Neural progenitor cell (in vitro differentiated cells): ENCODE data around the gene GDNF. TPM values are rescaled to one million over a fixed set of nuclear protein-coding genes. Genes with fewer than 3 reads are reported as not detected.

Experiments
- DNase-seq: peaks from one replicate; pipeline ENCODE4 v3.0.0-alpha.2; 2016; ENCODE audit warnings: low spot score
- H2AFZ ChIP-seq: fragments of 200-600 bp; sonication (generic); replicated peaks from 2 replicates; pipeline ENCODE4 v1.6.1; 2016; ENCODE audit warnings: antibody characterized with exemption
- H3F3A ChIP-seq: fragments of 200-600 bp; sonication (generic); 2 replicates; pipeline ENCODE4 v1.6.1; 2016; ENCODE audit warnings: antibody characterized with exemption, low read depth
- H3K27ac ChIP-seq: fragments of 200-600 bp; sonication (generic); 2 replicates; pipeline ENCODE4 v1.5.1; 2016; ENCODE audit warnings: mild to moderate bottlenecking
- H3K27me3 ChIP-seq: fragments of 200-600 bp; sonication (generic); 2 replicates; pipeline ENCODE4 v1.6.1; 2016; ENCODE audit warnings: mild to moderate bottlenecking, moderate library complexity
- H3K36me3 ChIP-seq: fragments of 200-600 bp; sonication (generic); 2 replicates; pipeline ENCODE4 v1.5.1; 2016
- H3K4me1 ChIP-seq: fragments of 200-600 bp; sonication (generic); 2 replicates; pipeline ENCODE4 v1.6.1; 2016; ENCODE audit warnings: mixed run types
- H3K4me2 ChIP-seq: fragments of 200-600 bp; sonication (generic); 2 replicates; pipeline ENCODE4 v1.6.1; 2016
- H3K4me3 ChIP-seq: fragments of 200-600 bp; sonication (generic); 2 replicates; pipeline ENCODE4 v1.5.1; 2016
- H3K79me2 ChIP-seq: fragments of 200-600 bp; sonication (generic); 2 replicates; pipeline ENCODE4 v1.6.1; 2016; ENCODE audit warnings: low read depth
- H3K9ac ChIP-seq: fragments of 200-600 bp; sonication (generic); 2 replicates; pipeline ENCODE4 v1.6.1; 2016
- H3K9me3 ChIP-seq: fragments of 200-600 bp; sonication (generic); 2 replicates; pipeline ENCODE4 v1.5.1; 2016; ENCODE audit warnings: low read depth
- H4K20me1 ChIP-seq: fragments of 200-600 bp; sonication (generic); 2 replicates; pipeline ENCODE4 v1.6.1; 2016; ENCODE audit warnings: low read depth
- H3K27ac Mint-ChIP-seq: 3 replicates; pipeline ENCODE4 v1.8.0; 2021; ENCODE audit warnings: mixed read lengths
- H3K27me3 Mint-ChIP-seq: 2 replicates; pipeline ENCODE4 v1.8.0; 2022; ENCODE audit warnings: low read depth, mild to moderate bottlenecking, inconsistent platforms, moderate library complexity, mixed read lengths; ENCODE audit not compliant: insufficient read depth
- H3K36me3 Mint-ChIP-seq: 3 replicates; pipeline ENCODE4 v1.8.0; 2021; ENCODE audit warnings: mixed read lengths
- H3K4me1 Mint-ChIP-seq: 3 replicates; pipeline ENCODE4 v1.8.0; 2021; ENCODE audit warnings: mixed read lengths
- H3K4me3 Mint-ChIP-seq: 3 replicates; pipeline ENCODE4 v1.8.0; 2021; ENCODE audit warnings: mild to moderate bottlenecking, moderate library complexity, mixed read lengths
- H3K9me3 Mint-ChIP-seq: 3 replicates; pipeline ENCODE4 v1.8.0; 2020; ENCODE audit warnings: mixed read lengths
- CTCF ChIP-seq: fragments of 200-600 bp; sonication (generic); IDR thresholded peaks from 2 replicates; pipeline ENCODE4 v1.5.1; 2017; ENCODE audit warnings: antibody characterized with exemption, mild to moderate bottlenecking
- EZH2 ChIP-seq: fragments of 200-600 bp; sonication (generic); IDR thresholded peaks from 2 replicates; pipeline ENCODE4 v1.6.1; 2017; ENCODE audit warnings: antibody characterized with exemption, mild to moderate bottlenecking, moderate library complexity
- EZH2phosphoT487 ChIP-seq: fragments of 200-600 bp; sonication (generic); IDR thresholded peaks from 2 replicates; pipeline ENCODE4 v1.6.1; 2017; ENCODE audit warnings: antibody characterized with exemption
- total RNA-seq: library from RNA; depleted of rRNA; stranded (reverse); fragments of >200 nt; gene quantifications from 2 replicates; pipeline ENCODE4 v1.2.3, GENCODE V29; 2015; ENCODE audit warnings: low replicate concordance

GDNF gene
- total RNA-seq, 1 donor from 2014 or later: not detected

- Histone ChIP-seq H3K27me3 (no peaks in the 10 kb centered on the region), H3K9me3 (no peaks in the 10 kb centered on the region), H3K4me1 (no peaks in the 10 kb centered on the region), H4K20me1 (no peaks in the 10 kb centered on the region), H3K36me3 (no peaks in the 10 kb centered on the region), H3K9ac (no peak overlapping the region), H3K27ac (no peak overlapping the region), H3K4me3 (no peak overlapping the region), H3F3A (no peaks in the 10 kb centered on the region), H3K4me2 (no peak overlapping the region), H3K79me2 (no peaks in the 10 kb centered on the region), H2AFZ (no peak overlapping the region)
- H3K9me3 Mint-ChIP-seq: no peaks in the 10 kb centered on the region
- no peaks in the 10 kb centered on the region for H3K27me3 Mint-ChIP-seq
- TF ChIP-seq EZH2phosphoT487 (no peak), CTCF (no peak), EZH2 (no peak)
- H3K4me3 Mint-ChIP-seq: no peak overlapping the region
- no peaks in the 10 kb centered on the region for H3K36me3 Mint-ChIP-seq
- no peak overlapping the region for H3K27ac Mint-ChIP-seq
- H3K4me1 Mint-ChIP-seq: peaks cover 6% of the 10 kb centered on the region
- no peak for DNase-seq
These were observed 71.9 kb downstream of the GDNF start for GRCh38 chr5:37767961-37768360.

DNA sequence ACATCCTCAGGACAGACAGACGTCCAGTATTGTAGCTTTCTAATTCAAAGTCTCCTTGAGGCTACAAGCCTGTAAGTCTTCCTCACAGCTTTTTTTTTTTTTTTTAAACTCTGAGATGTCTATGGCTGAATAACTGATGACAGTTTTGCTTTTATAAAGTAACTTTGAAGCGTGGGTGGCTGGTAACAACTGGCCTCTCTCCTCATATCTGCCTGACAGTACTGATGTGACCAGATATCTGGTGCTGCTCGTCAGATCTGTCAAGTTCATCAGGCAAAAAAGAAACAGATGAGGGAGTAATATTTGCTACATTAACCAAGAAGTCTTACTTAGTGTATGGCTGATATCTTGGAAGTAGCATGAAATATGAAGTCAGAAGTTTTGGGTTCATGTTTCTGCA lies 72.6 kb downstream of the GDNF start:
- no peak overlapping the region for H2AFZ ChIP-seq
- H3K4me3 ChIP-seq: no peak overlapping the region
- DNase-seq: no peak
- H3K36me3 ChIP-seq: no peaks in the 10 kb centered on the region
- no peak overlapping the region for H3K9ac ChIP-seq
- no peaks in the 10 kb centered on the region for H3K4me1 ChIP-seq
- peaks cover 6% of the 10 kb centered on the region for H3K4me1 Mint-ChIP-seq
- H3K4me3 Mint-ChIP-seq: no peak overlapping the region
- no peaks in the 10 kb centered on the region for H3K79me2 ChIP-seq
- no peaks in the 10 kb centered on the region for H3K9me3 Mint-ChIP-seq
- no peak overlapping the region for H3K27ac Mint-ChIP-seq
- H4K20me1 ChIP-seq: no peaks in the 10 kb centered on the region
- no peaks in the 10 kb centered on the region for H3K9me3 ChIP-seq
- H3K36me3 Mint-ChIP-seq: no peaks in the 10 kb centered on the region
- TF ChIP-seq EZH2phosphoT487: no peak
- TF ChIP-seq CTCF: no peak
- no peak for TF ChIP-seq EZH2
- H3K27ac ChIP-seq: no peak overlapping the region
- no peaks in the 10 kb centered on the region for H3F3A ChIP-seq
- H3K27me3 ChIP-seq: no peaks in the 10 kb centered on the region
- H3K4me2 ChIP-seq: no peak overlapping the region
- no peaks in the 10 kb centered on the region for H3K27me3 Mint-ChIP-seq
